Neural cell (in vitro differentiated cells): ENCODE data around the gene WASF3. TPM values are rescaled to one million over a fixed set of nuclear protein-coding genes. Genes with fewer than 3 reads are reported as not detected.

Experiments
- H2AFZ ChIP-seq: fragments of 200-600, 300-800 bp; sonication (generic), shearing (Covaris generic); 2 replicates; pipeline ENCODE4 v1.6.0; 2014; ENCODE audit warnings: low read depth, mild to moderate bottlenecking, antibody characterized with exemption, low read length, moderate library complexity
- H3F3A ChIP-seq: fragments of 200-600 bp; shearing (Covaris generic); 2 replicates; pipeline ENCODE4 v1.6.1; 2016; ENCODE audit warnings: mild to moderate bottlenecking, moderate library complexity, mixed read lengths, antibody characterized with exemption, low read length; ENCODE audit not compliant: insufficient read depth, poor library complexity, severe bottlenecking
- H3K27ac ChIP-seq: fragments of 200-600, 300-800 bp; sonication (generic), shearing (Covaris generic); 2 replicates; pipeline ENCODE4 v1.5.1; 2014; ENCODE audit warnings: mild to moderate bottlenecking, low read length, moderate library complexity
- H3K27me3 ChIP-seq: fragments of 300-800, 200-600 bp; sonication (generic), shearing (Covaris generic); 2 replicates; pipeline ENCODE4 v1.6.0; 2014; ENCODE audit warnings: mild to moderate bottlenecking, low read depth, low read length, moderate library complexity; ENCODE audit not compliant: insufficient read depth
- H3K36me3 ChIP-seq: fragments of 300-800, 200-600 bp; sonication (generic), shearing (Covaris generic); 2 replicates; pipeline ENCODE4 v1.5.1; 2014; ENCODE audit warnings: mild to moderate bottlenecking, antibody characterized with exemption, low read length, moderate library complexity; ENCODE audit not compliant: insufficient read depth
- H3K4me2 ChIP-seq: fragments of 300-800, 200-600 bp; sonication (generic), shearing (Covaris generic); 2 replicates; pipeline ENCODE4 v1.6.0; 2014; ENCODE audit warnings: mild to moderate bottlenecking, low read length
- H3K4me3 ChIP-seq: fragments of 300-800, 200-600 bp; sonication (generic), shearing (Covaris generic); 2 replicates; pipeline ENCODE4 v1.5.1; 2014; ENCODE audit warnings: mild to moderate bottlenecking, low read length, moderate library complexity
- H3K79me2 ChIP-seq: fragments of 200-600 bp; shearing (Covaris generic); replicated peaks from 2 replicates; pipeline ENCODE4 v1.6.0; 2014; ENCODE audit warnings: mild to moderate bottlenecking, low read length, moderate library complexity; ENCODE audit not compliant: insufficient read depth
- H3K9ac ChIP-seq: fragments of 300-800, 200-600 bp; sonication (generic), shearing (Covaris generic); 2 replicates; pipeline ENCODE4 v1.6.1; 2016; ENCODE audit warnings: mild to moderate bottlenecking, low read length, mixed read lengths
- H3K9me2 ChIP-seq: fragments of 200-600 bp; shearing (Covaris generic); 2 replicates; pipeline ENCODE4 v1.6.1; 2016; ENCODE audit warnings: mild to moderate bottlenecking, low read length, mixed read lengths; ENCODE audit not compliant: insufficient read depth
- H3K9me3 ChIP-seq: fragments of 200-600, 300-800 bp; sonication (generic), shearing (Covaris generic); 2 replicates; pipeline ENCODE4 v1.6.1; 2016; ENCODE audit warnings: mild to moderate bottlenecking, mixed run types, low read length, moderate library complexity, mixed read lengths
- H4K20me1 ChIP-seq: fragments of 200-600 bp; shearing (Covaris generic); 2 replicates; pipeline ENCODE4 v1.6.1; 2016; ENCODE audit warnings: mild to moderate bottlenecking, mixed run types; ENCODE audit not compliant: insufficient read depth
- CTCF ChIP-seq: fragments of 450-650 bp; IDR thresholded peaks from 2 replicates; pipeline ENCODE4 v1.5.1; 2014; ENCODE audit warnings: antibody characterized with exemption, mild to moderate bottlenecking, moderate library complexity; ENCODE audit not compliant: poor library complexity, severe bottlenecking
- EP300 ChIP-seq: fragments of 450-650 bp; conservative IDR thresholded peaks from 2 replicates; pipeline ENCODE4 v1.6.1; 2014; ENCODE audit warnings: antibody characterized with exemption, mild to moderate bottlenecking, moderate library complexity; ENCODE audit not compliant: poor library complexity, severe bottlenecking
- EZH2 ChIP-seq: fragments of 200-600, 300-800 bp; shearing (Covaris generic), sonication (generic); IDR thresholded peaks from 2 replicates; pipeline ENCODE4 v1.6.1; 2014; ENCODE audit warnings: antibody characterized with exemption, low read length, borderline replicate concordance, mild to moderate bottlenecking; ENCODE audit not compliant: insufficient read depth, poor library complexity, severe bottlenecking
- MXI1 ChIP-seq: fragments of 450-650 bp; conservative IDR thresholded peaks from 2 replicates; pipeline ENCODE4 v1.6.1; 2014; ENCODE audit warnings: antibody characterized with exemption, mild to moderate bottlenecking; ENCODE audit not compliant: poor library complexity, severe bottlenecking
- POLR2AphosphoS5 ChIP-seq: IDR thresholded peaks from 2 replicates; pipeline ENCODE4 v1.6.1; 2012
- RAD21 ChIP-seq: fragments of 450-650 bp; conservative IDR thresholded peaks from 2 replicates; pipeline ENCODE4 v1.6.1; 2014; ENCODE audit warnings: antibody characterized with exemption, mild to moderate bottlenecking, moderate library complexity
- TAF1 ChIP-seq: IDR thresholded peaks from 2 replicates; pipeline ENCODE4 v1.6.1; 2012; ENCODE audit warnings: low read depth
- polyA plus RNA-seq: library from polyadenylated mRNA; depleted of rRNA; stranded (reverse); fragments of >200 nt; gene quantifications from 2 replicates; pipeline ENCODE4 v1.2.3, GENCODE V29; 2014
- TF ChIP-seq, protein P1 (sequence below): IDR thresholded peaks from 2 replicates; pipeline ENCODE4 v1.6.1; 2012; ENCODE audit warnings: borderline replicate concordance

WASF3 gene
- polyA plus RNA-seq, 1 donor from 2014 or later = 44.5 TPM

GRCh38 chr13:26591672-26592071, 34.2 kb downstream of the WASF3 start:
- H3K27me3 ChIP-seq = no peaks in the 10 kb centered on the region
- H3K36me3 ChIP-seq = no peaks in the 10 kb centered on the region
- H3K4me2 ChIP-seq = no peak overlapping the region
- no peak overlapping the region for H3K4me3 ChIP-seq
- no peak for TF ChIP-seq CTCF
- no peaks in the 10 kb centered on the region for H3K9me2 ChIP-seq
- H3K9ac ChIP-seq = no peak overlapping the region
- H4K20me1 ChIP-seq = no peaks in the 10 kb centered on the region
- no peak overlapping the region for H2AFZ ChIP-seq
- no peaks in the 10 kb centered on the region for H3K9me3 ChIP-seq
- peaks cover 71% of the 10 kb centered on the region for H3K79me2 ChIP-seq
- H3K27ac ChIP-seq = no peak overlapping the region
- no peaks in the 10 kb centered on the region for H3F3A ChIP-seq

GRCh38 chr13:26593661-26594060, 36.2 kb downstream of the WASF3 start:
- H3K9me3 ChIP-seq = no peaks in the 10 kb centered on the region
- no peak overlapping the region for H3K4me2 ChIP-seq
- H3K4me3 ChIP-seq = no peak overlapping the region
- H3K27ac ChIP-seq = no peak overlapping the region
- H4K20me1 ChIP-seq = no peaks in the 10 kb centered on the region
- H3K36me3 ChIP-seq = no peaks in the 10 kb centered on the region
- no peak for TF ChIP-seq POLR2AphosphoS5
- no peak for TF ChIP-seq EP300
- no peak for TF ChIP-seq TAF1
- no peak for TF ChIP-seq CTCF
- TF ChIP-seq EZH2 = no peak
- TF ChIP-seq, protein P1, sequence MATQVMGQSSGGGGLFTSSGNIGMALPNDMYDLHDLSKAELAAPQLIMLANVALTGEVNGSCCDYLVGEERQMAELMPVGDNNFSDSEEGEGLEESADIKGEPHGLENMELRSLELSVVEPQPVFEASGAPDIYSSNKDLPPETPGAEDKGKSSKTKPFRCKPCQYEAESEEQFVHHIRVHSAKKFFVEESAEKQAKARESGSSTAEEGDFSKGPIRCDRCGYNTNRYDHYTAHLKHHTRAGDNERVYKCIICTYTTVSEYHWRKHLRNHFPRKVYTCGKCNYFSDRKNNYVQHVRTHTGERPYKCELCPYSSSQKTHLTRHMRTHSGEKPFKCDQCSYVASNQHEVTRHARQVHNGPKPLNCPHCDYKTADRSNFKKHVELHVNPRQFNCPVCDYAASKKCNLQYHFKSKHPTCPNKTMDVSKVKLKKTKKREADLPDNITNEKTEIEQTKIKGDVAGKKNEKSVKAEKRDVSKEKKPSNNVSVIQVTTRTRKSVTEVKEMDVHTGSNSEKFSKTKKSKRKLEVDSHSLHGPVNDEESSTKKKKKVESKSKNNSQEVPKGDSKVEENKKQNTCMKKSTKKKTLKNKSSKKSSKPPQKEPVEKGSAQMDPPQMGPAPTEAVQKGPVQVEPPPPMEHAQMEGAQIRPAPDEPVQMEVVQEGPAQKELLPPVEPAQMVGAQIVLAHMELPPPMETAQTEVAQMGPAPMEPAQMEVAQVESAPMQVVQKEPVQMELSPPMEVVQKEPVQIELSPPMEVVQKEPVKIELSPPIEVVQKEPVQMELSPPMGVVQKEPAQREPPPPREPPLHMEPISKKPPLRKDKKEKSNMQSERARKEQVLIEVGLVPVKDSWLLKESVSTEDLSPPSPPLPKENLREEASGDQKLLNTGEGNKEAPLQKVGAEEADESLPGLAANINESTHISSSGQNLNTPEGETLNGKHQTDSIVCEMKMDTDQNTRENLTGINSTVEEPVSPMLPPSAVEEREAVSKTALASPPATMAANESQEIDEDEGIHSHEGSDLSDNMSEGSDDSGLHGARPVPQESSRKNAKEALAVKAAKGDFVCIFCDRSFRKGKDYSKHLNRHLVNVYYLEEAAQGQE = no peak
- no peaks in the 10 kb centered on the region for H3K27me3 ChIP-seq
- no peak overlapping the region for H3K9ac ChIP-seq
- H2AFZ ChIP-seq = no peak overlapping the region
- no peaks in the 10 kb centered on the region for H3F3A ChIP-seq
- no peaks in the 10 kb centered on the region for H3K9me2 ChIP-seq
- H3K79me2 ChIP-seq = peaks cover 57% of the 10 kb centered on the region

DNA sequence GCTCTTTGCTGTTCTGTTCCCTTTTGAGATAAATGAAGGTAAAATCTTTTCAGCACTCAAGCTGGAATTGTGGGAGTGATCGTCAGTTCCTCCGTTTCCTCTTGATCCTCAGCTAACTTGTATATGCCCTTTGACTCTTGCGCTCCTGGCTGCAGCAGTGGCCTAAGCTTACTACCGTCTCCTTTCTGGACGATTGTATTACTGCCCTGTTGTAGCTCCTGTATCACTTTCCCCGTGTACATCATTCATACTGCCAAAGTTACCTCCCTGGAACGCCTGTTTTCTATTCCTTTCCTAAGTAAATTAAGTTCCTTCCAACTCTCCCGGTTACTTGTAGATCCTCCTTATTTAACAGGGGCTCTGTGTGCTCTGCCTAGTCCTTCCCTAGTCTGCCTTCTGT, 36.9 kb downstream of the WASF3 start:
- Histone ChIP-seq H3K4me3 (no peak overlapping the region), H3K4me2 (no peak overlapping the region), H3F3A (no peaks in the 10 kb centered on the region), H3K27ac (no peak overlapping the region), H4K20me1 (no peaks in the 10 kb centered on the region), H3K9me3 (no peaks in the 10 kb centered on the region), H3K9ac (no peak overlapping the region), H2AFZ (no peak overlapping the region), H3K27me3 (no peaks in the 10 kb centered on the region), H3K9me2 (no peaks in the 10 kb centered on the region), H3K79me2 (peaks cover 51% of the 10 kb centered on the region), H3K36me3 (no peaks in the 10 kb centered on the region)
- TF ChIP-seq CTCF = no peak
- TF ChIP-seq MXI1 = no peak
- no peak for TF ChIP-seq RAD21
